A549 (cell line): ENCODE data around the gene TRAPPC10. TPM values are rescaled to one million over a fixed set of nuclear protein-coding genes. Genes with fewer than 3 reads are reported as not detected.

Source experiments
- ATAC-seq, 2 experiments: fragments of 200-7000 bp in 1 of 2; fragments of >200 bp in 1 of 2; cut with Nextera tagmentation in 1 of 2; cut with Tn5 transposase in 1 of 2; 3 replicates each; pipeline versions ENCODE4 v1.8.0 to v1.9.1; 2018 to 2020; ENCODE audit warnings: mild to moderate bottlenecking in 1 of 2, moderate library complexity in 1 of 2
- CTCF ChIA-PET: fragments of 300-600 bp; sonication (Branson Sonifier 250); formaldehyde crosslinking; extraction: SDS; loops from one replicate; lab custom pipeline; 2021; ENCODE audit warnings: antibody characterized with exemption, inconsistent platforms; lab: Yijun Ruan, JAX
- POLR2A ChIA-PET: fragments of 350-600 bp; formaldehyde crosslinking; extraction: SDS; loops from one replicate; lab custom pipeline; 2021; ENCODE audit warnings: antibody characterized with exemption, inconsistent platforms; lab: Yijun Ruan, JAX
- DNase-seq, 2 experiments: peaks; one replicate each; pipeline versions ENCODE4 v3.0.0 to v3.0.0-alpha.2; 2011 to 2016; ENCODE audit warnings: low read depth in 1 of 2, low spot score in 1 of 2
- FAIRE-seq: peaks from 2 replicates; lab custom pipeline; 2011; peaks lifted over from hg19 to GRCh38; lab: Jason Lieb, UNC
- H3K27ac ChIP-seq, 2 experiments: fragments of >200 bp; sonication (Bioruptor Twin); formaldehyde crosslinking; 3 replicates each; pipeline ENCODE4 v1.5.1; 2016 to 2017
- H3K4me1 ChIP-seq: fragments of >200 bp; sonication (Bioruptor Twin); formaldehyde crosslinking; 3 replicates; pipeline ENCODE4 v1.6.1; 2016
- H3K4me2 ChIP-seq: fragments of >200 bp; sonication (Bioruptor Twin); formaldehyde crosslinking; 3 replicates; pipeline ENCODE4 v1.6.1; 2016
- H3K4me3 ChIP-seq: fragments of >200 bp; sonication (Bioruptor Twin); formaldehyde crosslinking; 3 replicates; pipeline ENCODE4 v1.5.1; 2016
- H3K9me3 ChIP-seq: fragments of >200 bp; sonication (Bioruptor Twin); formaldehyde crosslinking; 3 replicates; pipeline ENCODE4 v1.6.1; 2016
- CBX2 ChIP-seq: fragments of 200-600 bp; sonication (generic); IDR thresholded peaks from 2 replicates; pipeline ENCODE4 v1.6.1; 2016; ENCODE audit warnings: low read depth, mild to moderate bottlenecking, borderline replicate concordance
- CEBPB ChIP-seq, 2 experiments: fragments of >200 bp in 1 of 2; sonication (Bioruptor Twin) in 1 of 2; formaldehyde crosslinking in 1 of 2; IDR thresholded peaks; 2 replicates each; pipeline ENCODE4 v1.6.1; 2012 to 2016
- EHF ChIP-seq: fragments of 250-450 bp; sonication (Bioruptor Pico); IDR thresholded peaks from 2 replicates; pipeline ENCODE4 v1.5.0; 2020; ENCODE audit warnings: mild to moderate bottlenecking
- EHMT2 ChIP-seq: fragments of 200-600 bp; sonication (generic); IDR thresholded peaks from 2 replicates; pipeline ENCODE4 v1.6.1; 2016; ENCODE audit warnings: antibody characterized with exemption, low read depth, mild to moderate bottlenecking, moderate library complexity
- EP300 ChIP-seq, 2 experiments: fragments of >200 bp; sonication (Bioruptor Twin); formaldehyde crosslinking; IDR thresholded peaks; 2 replicates in 1 of 2; 3 replicates in 1 of 2; pipeline ENCODE4 v1.6.1; 2016 to 2017
- FOSB ChIP-seq: fragments of 250-450 bp; sonication (Bioruptor Pico); IDR thresholded peaks from 2 replicates; pipeline ENCODE4 v1.5.0; 2020; ENCODE audit warnings: mild to moderate bottlenecking, moderate library complexity
- HDAC2 ChIP-seq: fragments of 200-600 bp; sonication (generic); IDR thresholded peaks from 2 replicates; pipeline ENCODE4 v1.6.1; 2016
- HOXB13 ChIP-seq: fragments of 250-450 bp; sonication (Bioruptor Pico); IDR thresholded peaks from 2 replicates; pipeline ENCODE4 v1.5.0; 2020; ENCODE audit warnings: low read depth, mild to moderate bottlenecking, moderate library complexity
- HOXB5 ChIP-seq: fragments of 250-450 bp; sonication (Bioruptor Pico); IDR thresholded peaks from 2 replicates; pipeline ENCODE4 v1.5.0; 2020; ENCODE audit warnings: mild to moderate bottlenecking, moderate library complexity
- JUNB ChIP-seq: fragments of >200 bp; sonication (Bioruptor Twin); formaldehyde crosslinking; IDR thresholded peaks from 2 replicates; pipeline ENCODE4 v1.6.1; 2016
- KDM5A ChIP-seq: fragments of 200-600 bp; sonication (generic); IDR thresholded peaks from 2 replicates; pipeline ENCODE4 v1.6.1; 2016; ENCODE audit warnings: antibody characterized with exemption, mild to moderate bottlenecking
- MYC ChIP-seq: IDR thresholded peaks from 2 replicates; pipeline ENCODE4 v1.6.1; 2012; ENCODE audit warnings: mild to moderate bottlenecking, inconsistent platforms, low read length, improper control_type of control experiment, borderline replicate concordance
- NFE2L2 ChIP-seq: fragments of 150-350 bp; conservative IDR thresholded peaks from 2 replicates; pipeline ENCODE4 v1.6.1; 2014; ENCODE audit warnings: low read length
- NPAS2 ChIP-seq: fragments of 250-450 bp; sonication (Bioruptor Pico); IDR thresholded peaks from 2 replicates; pipeline ENCODE4 v1.8.0; 2022; ENCODE audit warnings: mild to moderate bottlenecking, moderate library complexity, borderline replicate concordance
- NR3C1 ChIP-seq: fragments of >200 bp; sonication (Bioruptor Twin); formaldehyde crosslinking; IDR thresholded peaks from 3 replicates; pipeline ENCODE4 v1.6.1; 2017
- POLR2A ChIP-seq: IDR thresholded peaks from 2 replicates; pipeline ENCODE4 v1.6.1; 2012; ENCODE audit warnings: mild to moderate bottlenecking, low read length
- RARB ChIP-seq: fragments of 250-450 bp; sonication (Bioruptor Pico); IDR thresholded peaks from 2 replicates; pipeline ENCODE4 v1.8.0; 2021; ENCODE audit warnings: mild to moderate bottlenecking, moderate library complexity
- RNF2 ChIP-seq: fragments of 200-600 bp; sonication (generic); IDR thresholded peaks from 2 replicates; pipeline ENCODE4 v1.6.1; 2016; ENCODE audit warnings: low read depth, mild to moderate bottlenecking, antibody characterized with exemption, moderate library complexity, borderline replicate concordance
- TP53 ChIP-seq: fragments of 250-450 bp; sonication (Bioruptor Pico); IDR thresholded peaks from 2 replicates; pipeline ENCODE4 v1.5.0; 2021; ENCODE audit warnings: mild to moderate bottlenecking, moderate library complexity
- WGBS: methylation state at CpG from one replicate; pipeline ENCODE4 v1.1.6; 2017; ENCODE audit errors: missing lambda C conversion rate; 5-methylcytosine and 5-hydroxymethylcytosine counted together
- polyA plus RNA-seq, 4 experiments: library from polyadenylated mRNA; depleted of rRNA in 3 of 4; stranded (reverse); fragments of >200 nt; fragmentation: RNase III in 1 of 4; extraction: RNeasy Plus Mini Kit Qiagen cat#74134 plus additional on column Dnase treatment in 1 of 4; gene quantifications; 2 replicates in 3 of 4; 3 replicates in 1 of 4; pipeline ENCODE4 v1.2.3, GENCODE V29; 2011 to 2017
- TF ChIP-seq, protein P1 (sequence below): fragments of >200 bp; sonication (Bioruptor Twin); formaldehyde crosslinking; IDR thresholded peaks from 2 replicates; pipeline ENCODE4 v1.6.1; 2016
- TF ChIP-seq, protein P2 (sequence below): IDR thresholded peaks from 2 replicates; pipeline ENCODE4 v1.6.1; 2012
- TF ChIP-seq, protein P3 (sequence below): IDR thresholded peaks from 2 replicates; pipeline ENCODE4 v1.6.1; 2012
- TF ChIP-seq, protein P4 (sequence below): fragments of 250-450 bp; sonication (Bioruptor Pico); IDR thresholded peaks from 2 replicates; pipeline ENCODE4 v1.5.0; 2021; ENCODE audit warnings: mild to moderate bottlenecking, moderate library complexity, borderline replicate concordance

TRAPPC10 gene
- polyA plus RNA-seq, 2 of the 4 experiments (the other 2 are of a cell fraction), result 11.8 to 27.7 TPM

DNA sequence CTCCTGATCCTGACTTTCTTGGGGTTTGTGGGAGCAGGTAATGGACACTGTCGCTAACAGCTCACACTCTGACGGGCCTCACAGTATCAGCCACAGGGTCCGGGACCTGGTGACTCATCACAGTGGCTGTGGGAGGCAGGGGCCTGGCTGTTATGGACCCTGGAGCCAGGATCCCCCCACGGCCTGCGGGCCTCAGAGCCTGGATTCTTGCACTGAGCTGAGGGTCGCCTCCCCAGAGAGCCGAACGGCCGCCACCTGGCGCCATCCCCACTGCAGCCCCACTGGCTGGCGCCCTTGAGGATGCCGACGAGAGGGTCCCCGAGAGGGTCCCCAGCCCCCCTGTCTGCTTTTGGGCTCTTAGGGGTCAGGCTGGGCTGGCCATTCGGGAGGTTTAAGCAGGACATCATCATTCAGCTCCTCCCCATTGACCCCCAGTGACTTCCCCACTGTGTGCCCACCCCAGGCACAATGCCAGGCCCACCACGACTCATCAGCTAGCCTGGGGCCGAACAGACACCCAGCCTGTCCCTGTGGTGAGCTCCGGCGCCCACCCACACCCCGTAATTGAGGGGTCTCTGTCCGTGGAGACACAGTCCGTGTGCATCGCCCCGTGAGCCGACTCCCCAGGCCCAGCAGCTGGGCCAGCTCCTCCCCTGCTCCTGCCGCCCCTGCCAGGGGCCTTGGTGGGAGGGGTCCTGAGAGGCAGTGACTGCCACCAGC lies 30.8 kb upstream of the TRAPPC10 start:
- POLR2A ChIA-PET, result no interaction called here
- WGBS, result 86% methylated on average over 12 of the region's 26 CpGs
- Histone ChIP-seq H3K4me2 (no peak overlapping the region), H3K9me3 (no peaks in the 10 kb centered on the region), H3K27ac (no peak overlapping the region), H3K4me1 (no peaks in the 10 kb centered on the region), H3K4me3 (no peak overlapping the region)
- no peak for DNase-seq
- CTCF ChIA-PET, result interaction anchor here (0.9 to 2.0 kb wide), 3 partner anchors 38 to 158 kb away, joined by 3 to 6 read pairs (median 3); no protein-coding TSS in a partner anchor
- TF ChIP-seq EP300 (IDR thresholded peaks at IDR 0.05) (no peak), CEBPB (IDR thresholded peaks at IDR 0.05) (no peak), CBX2 (no peak), FOSB (no peak)
- TF ChIP-seq, protein P1, sequence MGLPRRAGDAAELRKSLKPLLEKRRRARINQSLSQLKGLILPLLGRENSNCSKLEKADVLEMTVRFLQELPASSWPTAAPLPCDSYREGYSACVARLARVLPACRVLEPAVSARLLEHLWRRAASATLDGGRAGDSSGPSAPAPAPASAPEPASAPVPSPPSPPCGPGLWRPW, result no peak
- TF ChIP-seq, protein P2, sequence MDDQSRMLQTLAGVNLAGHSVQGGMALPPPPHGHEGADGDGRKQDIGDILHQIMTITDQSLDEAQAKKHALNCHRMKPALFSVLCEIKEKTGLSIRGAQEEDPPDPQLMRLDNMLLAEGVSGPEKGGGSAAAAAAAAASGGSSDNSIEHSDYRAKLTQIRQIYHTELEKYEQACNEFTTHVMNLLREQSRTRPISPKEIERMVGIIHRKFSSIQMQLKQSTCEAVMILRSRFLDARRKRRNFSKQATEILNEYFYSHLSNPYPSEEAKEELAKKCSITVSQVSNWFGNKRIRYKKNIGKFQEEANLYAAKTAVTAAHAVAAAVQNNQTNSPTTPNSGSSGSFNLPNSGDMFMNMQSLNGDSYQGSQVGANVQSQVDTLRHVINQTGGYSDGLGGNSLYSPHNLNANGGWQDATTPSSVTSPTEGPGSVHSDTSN, result no peak
- ATAC-seq, result no peak
- FAIRE-seq, result no peak

DNA sequence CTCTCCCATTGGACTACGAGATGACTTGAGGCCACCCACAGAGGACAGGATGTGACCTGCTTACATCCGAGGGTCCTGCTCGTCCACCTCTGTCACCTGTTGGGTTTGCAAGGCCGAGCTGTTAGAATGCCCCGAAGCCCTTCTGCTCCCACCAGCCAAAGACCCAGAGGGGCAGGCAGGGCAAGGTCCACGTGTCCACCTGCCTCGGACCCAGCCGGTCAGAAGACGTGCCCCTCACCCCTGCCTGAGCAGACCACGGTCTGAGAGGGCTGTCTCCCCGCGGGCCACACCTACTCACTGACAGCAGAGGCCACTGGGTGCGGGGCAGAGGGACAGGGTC lies 30.3 kb upstream of the TRAPPC10 start:
- ChIA-PET CTCF (interaction anchor here (2.0 kb wide), 1 partner anchor 43 kb away, joined by 6 read pairs; no protein-coding TSS in a partner anchor), POLR2A (no interaction called here)
- H3K4me2 ChIP-seq, result no peak overlapping the region
- no peak for ATAC-seq
- FAIRE-seq, result no peak
- no peak for DNase-seq
- 95% methylated on average over 4 of the region's 13 CpGs for WGBS
- H3K9me3 ChIP-seq, result no peaks in the 10 kb centered on the region
- H3K4me3 ChIP-seq, result no peak overlapping the region
- H3K27ac ChIP-seq, result no peak overlapping the region
- TF ChIP-seq NR3C1 (no peak), POLR2A (no peak), TP53 (CRISPR knock-in tag) (no peak), NFE2L2 (no peak), EP300 (IDR thresholded peaks at IDR 0.05) (no peak), HOXB5 (no peak), RARB (CRISPR knock-in tag) (no peak), CEBPB (IDR thresholded peaks at IDR 0.05) (no peak), HDAC2 (no peak)
- no peaks in the 10 kb centered on the region for H3K4me1 ChIP-seq

DNA sequence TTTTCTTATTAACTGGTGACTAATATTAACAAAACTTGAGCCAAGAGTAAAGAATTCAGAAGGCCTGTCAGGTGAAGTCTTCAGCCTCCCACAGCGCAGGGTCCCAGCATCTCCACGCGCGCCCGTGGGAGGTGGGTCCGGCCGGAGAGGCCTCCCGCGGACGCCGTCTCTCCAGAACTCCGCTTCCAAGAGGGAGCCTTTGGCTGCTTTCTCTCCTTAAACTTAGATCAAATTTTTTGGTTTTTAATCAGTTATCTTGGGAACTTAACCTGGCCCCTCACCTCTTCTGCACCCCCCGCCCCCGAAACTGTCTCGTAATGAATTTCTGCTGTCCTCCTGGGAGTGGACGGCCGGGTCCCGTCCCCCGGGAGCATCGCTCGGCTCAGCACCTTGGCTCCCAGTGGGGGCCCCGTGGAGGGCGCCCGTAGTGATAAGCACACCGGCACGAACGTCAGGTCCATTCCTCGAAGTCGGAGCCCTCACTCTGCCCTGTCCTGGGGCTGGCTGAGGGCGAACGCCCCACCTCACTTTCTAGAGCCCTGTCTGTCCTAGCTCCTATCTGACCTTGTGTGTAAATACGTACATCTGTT lies 29.5 kb upstream of the TRAPPC10 start:
- TF ChIP-seq, protein P2, result no peak
- TF ChIP-seq EHF (CRISPR knock-in tag) (no peak), RNF2 (no peak), POLR2A (no peak), JUNB (no peak), FOSB (no peak), EHMT2 (no peak), KDM5A (no peak), MYC (no peak), HOXB13 (CRISPR knock-in tag) (no peak), NPAS2 (no peak), NFE2L2 (no peak)
- TF ChIP-seq, protein P3, sequence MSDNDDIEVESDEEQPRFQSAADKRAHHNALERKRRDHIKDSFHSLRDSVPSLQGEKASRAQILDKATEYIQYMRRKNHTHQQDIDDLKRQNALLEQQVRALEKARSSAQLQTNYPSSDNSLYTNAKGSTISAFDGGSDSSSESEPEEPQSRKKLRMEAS, result no peak
- TF ChIP-seq, protein P4, sequence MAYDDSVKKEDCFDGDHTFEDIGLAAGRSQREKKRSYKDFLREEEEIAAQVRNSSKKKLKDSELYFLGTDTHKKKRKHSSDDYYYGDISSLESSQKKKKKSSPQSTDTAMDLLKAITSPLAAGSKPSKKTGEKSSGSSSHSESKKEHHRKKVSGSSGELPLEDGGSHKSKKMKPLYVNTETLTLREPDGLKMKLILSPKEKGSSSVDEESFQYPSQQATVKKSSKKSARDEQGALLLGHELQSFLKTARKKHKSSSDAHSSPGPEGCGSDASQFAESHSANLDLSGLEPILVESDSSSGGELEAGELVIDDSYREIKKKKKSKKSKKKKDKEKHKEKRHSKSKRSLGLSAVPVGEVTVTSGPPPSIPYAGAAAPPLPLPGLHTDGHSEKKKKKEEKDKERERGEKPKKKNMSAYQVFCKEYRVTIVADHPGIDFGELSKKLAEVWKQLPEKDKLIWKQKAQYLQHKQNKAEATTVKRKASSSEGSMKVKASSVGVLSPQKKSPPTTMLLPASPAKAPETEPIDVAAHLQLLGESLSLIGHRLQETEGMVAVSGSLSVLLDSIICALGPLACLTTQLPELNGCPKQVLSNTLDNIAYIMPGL (CRISPR knock-in tag), result no peak
- FAIRE-seq (no peak), DNase-seq (no peak), ATAC-seq (no peak)
- no peak overlapping the region for H3K4me3 ChIP-seq
- no peaks in the 10 kb centered on the region for H3K4me1 ChIP-seq
- H3K27ac ChIP-seq, result no peak overlapping the region
- H3K9me3 ChIP-seq, result no peaks in the 10 kb centered on the region
- no peak overlapping the region for H3K4me2 ChIP-seq
- ChIA-PET POLR2A (no interaction called here), CTCF (no interaction called here)
- WGBS, result 92% methylated on average over 28 of the region's 32 CpGs
